GM13976 (cell line): ENCODE measurements around the gene SERPINB6.

ENCODE experiments used
- DNase-seq: peaks from one replicate; pipeline ENCODE4 v3.0.0; 2012; ENCODE audit warnings: low spot score
- in situ Hi-C: fragments of 300-500 bp; cut with MboI; formaldehyde crosslinking; loops from one replicate; pipeline ENCODE4 v1.12.0; 2022; ENCODE audit warnings: low sequenced_read_pairs, mixed read lengths, inconsistent platforms; ENCODE audit not compliant: unreplicated experiment
- TF ChIP-seq, protein P1 (sequence below): IDR thresholded peaks from 2 replicates; pipeline ENCODE4 v1.5.1; 2012; ENCODE audit warnings: borderline replicate concordance, mild to moderate bottlenecking; ENCODE audit not compliant: insufficient read depth; ENCODE audit errors: extremely low read depth, missing control alignments, control extremely low read depth

SERPINB6 gene

GRCh38 chr6:2970034-2970685 lies 1.2 kb downstream of the SERPINB6 start:
- in situ Hi-C loops, result no loop called here
- TF ChIP-seq, protein P1, sequence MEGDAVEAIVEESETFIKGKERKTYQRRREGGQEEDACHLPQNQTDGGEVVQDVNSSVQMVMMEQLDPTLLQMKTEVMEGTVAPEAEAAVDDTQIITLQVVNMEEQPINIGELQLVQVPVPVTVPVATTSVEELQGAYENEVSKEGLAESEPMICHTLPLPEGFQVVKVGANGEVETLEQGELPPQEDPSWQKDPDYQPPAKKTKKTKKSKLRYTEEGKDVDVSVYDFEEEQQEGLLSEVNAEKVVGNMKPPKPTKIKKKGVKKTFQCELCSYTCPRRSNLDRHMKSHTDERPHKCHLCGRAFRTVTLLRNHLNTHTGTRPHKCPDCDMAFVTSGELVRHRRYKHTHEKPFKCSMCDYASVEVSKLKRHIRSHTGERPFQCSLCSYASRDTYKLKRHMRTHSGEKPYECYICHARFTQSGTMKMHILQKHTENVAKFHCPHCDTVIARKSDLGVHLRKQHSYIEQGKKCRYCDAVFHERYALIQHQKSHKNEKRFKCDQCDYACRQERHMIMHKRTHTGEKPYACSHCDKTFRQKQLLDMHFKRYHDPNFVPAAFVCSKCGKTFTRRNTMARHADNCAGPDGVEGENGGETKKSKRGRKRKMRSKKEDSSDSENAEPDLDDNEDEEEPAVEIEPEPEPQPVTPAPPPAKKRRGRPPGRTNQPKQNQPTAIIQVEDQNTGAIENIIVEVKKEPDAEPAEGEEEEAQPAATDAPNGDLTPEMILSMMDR, result no peak

DNA sequence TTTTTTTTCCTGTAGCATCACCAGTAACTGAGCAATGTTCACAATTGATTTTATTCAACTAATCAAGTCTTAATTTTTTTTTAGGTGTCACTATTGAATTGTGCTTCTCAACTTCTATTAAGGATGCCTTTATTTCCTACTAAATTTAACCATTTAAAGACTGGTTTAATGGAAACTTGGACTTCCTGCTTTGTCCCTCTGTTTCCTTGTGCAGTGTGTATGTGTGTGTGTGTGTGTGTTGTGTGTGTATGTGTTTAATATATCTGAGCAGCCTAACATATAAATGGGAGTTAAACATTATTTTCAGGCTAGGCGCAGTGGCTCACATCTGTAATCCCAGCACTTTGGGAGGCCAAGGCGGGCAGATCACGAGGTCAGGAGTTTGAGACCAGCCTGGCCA lies 1.8 kb downstream of the SERPINB6 start:
- TF ChIP-seq, protein P1, result no peak

More at GRCh38 chr6:2970034-2970685, 1.2 kb downstream of the SERPINB6 start:
- no peak for DNase-seq

GRCh38 chr6:2968600-2969135 lies 2.7 kb downstream of the SERPINB6 start:
- in situ Hi-C loops, result no loop called here
- TF ChIP-seq, protein P1, result no peak
- no peak for DNase-seq

More for the DNA sequence above, 1.8 kb downstream of the SERPINB6 start:
- in situ Hi-C loops, result no loop called here
- DNase-seq, result no peak

DNA sequence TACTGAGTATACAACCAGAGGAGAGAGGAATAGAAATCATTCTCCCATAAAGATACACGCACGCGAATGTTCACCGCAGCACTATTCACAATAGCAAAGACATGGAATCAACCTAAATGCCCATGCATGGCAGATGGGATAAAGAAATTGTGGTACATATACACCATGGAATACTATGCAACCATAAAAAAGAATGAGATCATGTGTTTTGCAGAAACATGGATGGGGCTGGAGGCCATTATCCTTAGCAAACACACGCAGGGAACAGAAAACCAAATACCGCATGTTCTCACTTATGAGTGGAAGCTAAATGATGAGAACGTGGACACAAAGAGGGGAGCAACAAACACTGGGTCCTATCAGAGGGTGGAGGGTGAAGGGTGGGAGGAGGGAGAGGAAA lies 3.4 kb downstream of the SERPINB6 start:
- no peak for DNase-seq
- TF ChIP-seq, protein P1, result no peak
- in situ Hi-C loops, result no loop called here

DNA sequence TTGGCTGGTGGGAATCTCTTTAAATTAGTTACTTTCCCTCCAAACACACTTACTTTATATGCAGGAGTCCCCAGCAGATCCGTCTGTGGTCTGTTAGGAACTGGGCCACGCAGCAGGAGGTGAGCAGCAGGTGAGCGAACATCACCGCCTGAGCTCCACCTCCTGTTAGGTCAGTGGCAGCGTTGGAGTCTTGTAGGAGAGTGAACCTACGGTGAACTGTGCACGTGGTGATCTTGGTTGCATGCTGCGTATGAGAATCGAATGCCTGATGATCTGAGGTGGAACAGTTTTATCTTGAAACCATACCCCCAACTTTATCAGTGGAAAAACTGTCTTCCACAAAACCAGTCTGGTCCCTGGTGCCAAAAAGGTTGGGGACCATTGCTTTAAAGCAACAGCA lies 5.0 kb downstream of the SERPINB6 start:
- TF ChIP-seq, protein P1, result no peak
- in situ Hi-C loops, result no loop called here
- DNase-seq, result no peak

GRCh38 chr6:2964793-2965505 lies 6.4 kb downstream of the SERPINB6 start:
- no peak for DNase-seq
- in situ Hi-C loops, result no loop called here
- TF ChIP-seq, protein P1, result no peak
